ENCODE measurements around the gene DCBLD2.

GRCh38 chr3:98930413-98930812 is 28.9 kb upstream of the DCBLD2 start:
- TF ChIP-seq RAD21 (IDR thresholded peaks at IDR 0.05; ENCODE audit: low read length) = no peak
- no peak for TF ChIP-seq FOSL2 (IDR thresholded peaks at IDR 0.05; ENCODE audit: borderline replicate concordance, low read depth)
